ENCODE data around the gene DDIT4.

GRCh38 chr10:72295330-72295910, 21.7 kb downstream of the DDIT4 start:
- TF ChIP-seq CTCF (IDR thresholded peaks at IDR 0.05) (no peak), POLR2A (IDR thresholded peaks at IDR 0.05) (no peak)

Data from adrenal gland (tissue), 5 donors.